ENCODE data around the gene PCAT7. TPM values are rescaled to one million over a fixed set of nuclear protein-coding genes. Genes with fewer than 3 reads are reported as not detected.

PCAT7 gene
- polyA plus RNA-seq, 1 of the 3 experiments (the other 2 are of a cell fraction) = not detected

DNA sequence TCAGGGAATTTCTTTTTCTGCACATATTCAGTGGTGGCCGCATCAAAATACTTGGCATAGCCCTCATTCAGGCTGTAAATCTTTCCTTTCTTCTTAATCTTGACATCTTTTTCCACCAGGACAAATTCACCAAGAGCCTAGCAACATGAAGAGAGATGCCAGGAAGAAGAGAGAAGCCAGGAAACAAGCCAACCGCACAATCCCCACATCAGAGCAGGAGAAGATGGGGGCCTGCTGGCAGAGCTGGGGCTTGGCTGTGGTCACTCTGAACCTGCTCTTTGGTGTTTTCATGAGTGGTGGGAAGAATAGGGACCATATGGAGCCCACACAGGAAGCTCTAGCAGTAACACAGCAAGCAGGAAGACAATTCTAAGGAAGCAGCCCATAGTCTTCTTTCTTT, 12.4 kb downstream of the PCAT7 start:
- Histone ChIP-seq H3F3A (replicated peaks; ENCODE audit: insufficient read depth) (no peaks in the 10 kb centered on the region), H3K4me2 (no peak overlapping the region), H3K27ac (ENCODE audit: low read depth in 2 of 2, low read length in 1 of 2) (no peak overlapping the region), H3K27me3 (ENCODE audit: insufficient read depth) (no peaks in the 10 kb centered on the region; the same call in 1 of the 2 replicates), H3K9me2 (no peaks in the 10 kb centered on the region), H3K4me1 (ENCODE audit: control insufficient read depth in 1 of 2, insufficient read depth in 2 of 2, low read depth in 1 of 2, low read length in 1 of 2) (no peaks in the 10 kb centered on the region; a peak in 1 of 4 replicates), H3K9ac (no peak overlapping the region), H3K36me3 (replicated peaks in 1 of 2; ENCODE audit: control insufficient read depth in 1 of 2, insufficient read depth in 2 of 2, low read length in 1 of 2) (no peaks in the 10 kb centered on the region), H2AFZ (ENCODE audit: low read depth) (no peak overlapping the region), H3K79me2 (ENCODE audit: insufficient read depth) (no peaks in the 10 kb centered on the region), H4K20me1 (ENCODE audit: insufficient read depth) (no peaks in the 10 kb centered on the region), H3K9me3 (no peaks in the 10 kb centered on the region), H3K4me3 (ENCODE audit: low read depth in 2 of 2, low read length in 1 of 2) (no peak overlapping the region)
- TF ChIP-seq, protein P1, sequence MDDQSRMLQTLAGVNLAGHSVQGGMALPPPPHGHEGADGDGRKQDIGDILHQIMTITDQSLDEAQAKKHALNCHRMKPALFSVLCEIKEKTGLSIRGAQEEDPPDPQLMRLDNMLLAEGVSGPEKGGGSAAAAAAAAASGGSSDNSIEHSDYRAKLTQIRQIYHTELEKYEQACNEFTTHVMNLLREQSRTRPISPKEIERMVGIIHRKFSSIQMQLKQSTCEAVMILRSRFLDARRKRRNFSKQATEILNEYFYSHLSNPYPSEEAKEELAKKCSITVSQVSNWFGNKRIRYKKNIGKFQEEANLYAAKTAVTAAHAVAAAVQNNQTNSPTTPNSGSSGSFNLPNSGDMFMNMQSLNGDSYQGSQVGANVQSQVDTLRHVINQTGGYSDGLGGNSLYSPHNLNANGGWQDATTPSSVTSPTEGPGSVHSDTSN (IDR thresholded peaks at IDR 0.05) = no peak
- TF ChIP-seq JUND (IDR thresholded peaks at IDR 0.05) = no peak
- TF ChIP-seq GATA2 (CRISPR knock-in tag; IDR thresholded peaks at IDR 0.05) = no peak
- TF ChIP-seq FOSL2 (IDR thresholded peaks at IDR 0.05; ENCODE audit: borderline replicate concordance, low read depth) = no peak
- TF ChIP-seq CHD2 (IDR thresholded peaks at IDR 0.05; ENCODE audit: low read length, partially characterized antibody) = no peak
- TF ChIP-seq POLR2AphosphoS5 (IDR thresholded peaks at IDR 0.05; ENCODE audit: low read depth, low read length) = no peak
- TF ChIP-seq EZH2phosphoT487 (IDR thresholded peaks at IDR 0.05; ENCODE audit: borderline replicate concordance, low read depth) = no peak
- WGBS (ENCODE audit: low lambda C conversion rate) = 79% methylated on average over 2 of the region's 2 CpGs
- DNase-seq = no peak
- CTCF ChIA-PET = no interaction called here
- POLR2A ChIA-PET = no interaction called here

DNA sequence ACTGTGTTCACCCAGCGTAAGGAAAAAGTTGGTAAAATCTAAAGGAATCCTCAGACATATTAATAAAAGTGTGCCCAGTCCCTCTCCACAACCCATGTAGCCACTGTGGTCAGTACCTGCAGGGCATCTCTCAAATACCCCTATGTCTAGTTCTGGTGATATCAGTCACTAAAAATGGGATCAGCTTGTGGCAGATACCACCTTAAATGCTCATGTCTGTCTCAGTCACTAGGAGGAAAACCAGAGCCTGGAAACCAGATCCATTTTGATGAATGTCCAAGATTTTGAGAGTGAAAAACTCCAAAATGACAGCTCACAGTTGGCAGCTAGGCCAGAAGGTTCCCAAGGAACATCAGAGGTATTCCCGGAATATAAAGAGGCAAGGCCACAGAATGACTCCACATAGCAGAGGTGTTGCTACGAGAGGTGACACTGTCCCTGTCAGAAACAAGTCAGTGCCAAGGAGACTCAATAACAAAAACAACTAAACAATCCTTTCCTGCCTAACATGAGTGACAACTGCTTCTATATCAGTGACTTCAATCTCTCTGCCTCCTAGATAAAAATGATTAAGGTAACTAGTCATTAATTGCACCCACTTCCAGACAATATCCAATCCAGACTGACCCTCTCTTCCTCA, 13.5 kb downstream of the PCAT7 start:
- POLR2A ChIA-PET = no interaction called here
- no peaks in the 10 kb centered on the region for H3K9me3 ChIP-seq
- 69% methylated on average over 3 of the region's 3 CpGs for WGBS (ENCODE audit: low lambda C conversion rate)
- H3K4me3 ChIP-seq (ENCODE audit: low read depth in 2 of 2, low read length in 1 of 2) = no peak overlapping the region
- H3F3A ChIP-seq (replicated peaks; ENCODE audit: insufficient read depth) = no peaks in the 10 kb centered on the region
- H3K27me3 ChIP-seq (ENCODE audit: insufficient read depth) = no peaks in the 10 kb centered on the region; the same call in 1 of the 2 replicates
- H3K9me2 ChIP-seq = no peaks in the 10 kb centered on the region
- DNase-seq = no peak
- TF ChIP-seq POLR2AphosphoS5 (IDR thresholded peaks at IDR 0.05; ENCODE audit: low read depth, low read length) (no peak), RCOR1 (IDR thresholded peaks at IDR 0.05; ENCODE audit: low read length) (no peak), YY1 (IDR thresholded peaks at IDR 0.05; ENCODE audit: low read depth) (no peak), TAF1 (IDR thresholded peaks at IDR 0.05; ENCODE audit: borderline replicate concordance, low read depth, low read length) (no peak), CHD2 (IDR thresholded peaks at IDR 0.05; ENCODE audit: low read length, partially characterized antibody) (no peak), MEF2A (IDR thresholded peaks at IDR 0.05; ENCODE audit: borderline replicate concordance, low read depth) (no peak), IRF3 (IDR thresholded peaks at IDR 0.05; ENCODE audit: low read depth, low read length) (no peak), FOXJ3 (CRISPR knock-in tag; IDR thresholded peaks at IDR 0.05) (no peak), TEAD4 (IDR thresholded peaks at IDR 0.05; ENCODE audit: borderline replicate concordance, insufficient read depth) (no peak), EP300 (IDR thresholded peaks at IDR 0.05; ENCODE audit: borderline replicate concordance in 1 of 2, low read depth in 1 of 2, low read length in 1 of 2) (no peak)
- TF ChIP-seq, protein P2, sequence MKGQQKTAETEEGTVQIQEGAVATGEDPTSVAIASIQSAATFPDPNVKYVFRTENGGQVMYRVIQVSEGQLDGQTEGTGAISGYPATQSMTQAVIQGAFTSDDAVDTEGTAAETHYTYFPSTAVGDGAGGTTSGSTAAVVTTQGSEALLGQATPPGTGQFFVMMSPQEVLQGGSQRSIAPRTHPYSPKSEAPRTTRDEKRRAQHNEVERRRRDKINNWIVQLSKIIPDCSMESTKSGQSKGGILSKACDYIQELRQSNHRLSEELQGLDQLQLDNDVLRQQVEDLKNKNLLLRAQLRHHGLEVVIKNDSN (IDR thresholded peaks at IDR 0.05; ENCODE audit: borderline replicate concordance, low read depth) = no peak
- TF ChIP-seq, protein P1 (IDR thresholded peaks at IDR 0.05) = no peak
- no peak overlapping the region for H3K4me2 ChIP-seq
- H4K20me1 ChIP-seq (ENCODE audit: insufficient read depth) = no peaks in the 10 kb centered on the region
- H3K9ac ChIP-seq = no peak overlapping the region
- no peaks in the 10 kb centered on the region for H3K79me2 ChIP-seq (ENCODE audit: insufficient read depth)
- CTCF ChIA-PET = interaction anchor here (1.0 to 1.6 kb wide), 2 partner anchors 9 to 21 kb away, joined by 3 read pairs; no protein-coding TSS in a partner anchor
- no peak overlapping the region for H2AFZ ChIP-seq (ENCODE audit: low read depth)
- H3K27ac ChIP-seq (ENCODE audit: low read depth in 2 of 2, low read length in 1 of 2) = no peak overlapping the region
- no peaks in the 10 kb centered on the region; a peak in 1 of 4 replicates for H3K4me1 ChIP-seq (ENCODE audit: control insufficient read depth in 1 of 2, insufficient read depth in 2 of 2, low read depth in 1 of 2, low read length in 1 of 2)
- H3K36me3 ChIP-seq (replicated peaks in 1 of 2; ENCODE audit: control insufficient read depth in 1 of 2, insufficient read depth in 2 of 2, low read length in 1 of 2) = no peaks in the 10 kb centered on the region
